Measurements from ENCODE around the gene CDH13. TPM values are rescaled to one million over a fixed set of nuclear protein-coding genes. Genes with fewer than 3 reads are reported as not detected.
A peak's percentile ranks its signal among the peaks of the same experiment; 100 is the strongest.

The CDH13 gene
- total and polyA plus RNA-seq, 2 of the 8 experiments (the other 6 are each of a cell fraction or from before 2014, with no cell fraction given) = 2.3 to 2.4 TPM

DNA sequence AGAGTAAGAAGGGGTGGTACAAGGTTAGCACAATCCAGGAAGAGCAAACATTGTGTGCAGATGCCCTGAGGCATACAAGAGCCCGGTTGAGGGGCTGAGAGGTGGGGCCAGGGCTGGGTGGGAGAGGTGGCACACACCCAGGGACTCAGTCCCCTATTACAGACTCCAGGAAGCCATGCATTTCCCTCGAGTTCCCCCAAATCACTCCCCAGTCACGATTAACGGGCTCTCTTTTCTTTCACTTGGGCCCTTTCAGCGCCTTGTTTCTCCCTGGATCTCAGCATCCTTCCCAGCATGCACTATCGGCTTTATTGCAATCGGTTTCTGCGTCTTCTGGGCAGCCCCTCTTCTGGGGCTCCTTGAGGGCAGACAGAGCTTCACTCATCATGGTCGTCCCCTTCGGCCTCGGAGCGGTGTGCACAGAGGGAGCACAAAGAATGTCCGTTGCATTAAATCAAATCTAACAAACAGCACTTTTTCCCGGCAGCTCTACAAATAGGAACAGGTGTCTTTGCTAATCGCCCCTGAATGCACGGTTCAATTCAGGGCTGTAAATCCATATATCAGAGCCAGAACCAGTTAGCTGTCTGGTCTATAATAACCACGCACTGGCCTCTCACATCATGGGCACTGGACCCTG lies 996.4 kb downstream of the CDH13 start:
- peaks cover 0 to 2% of the 10 kb centered on the region in 2 experiments for H4K20me1 ChIP-seq (replicated peaks in 1 of 2; ENCODE audit: control insufficient read depth in 1 of 2, insufficient read depth in 2 of 2, low read length in 2 of 2)
- H3K36me3 ChIP-seq (ENCODE audit: control insufficient read depth in 2 of 4, insufficient read depth in 4 of 4, low read length in 3 of 4) = no peaks in the 10 kb centered on the region
- no peak overlapping the region for H3K23ac ChIP-seq (ENCODE audit: insufficient read length)
- H4K91ac ChIP-seq (replicated peaks; ENCODE audit: insufficient read length, low read length) = no peak overlapping the region
- no peaks in the 10 kb centered on the region for H3K79me1 ChIP-seq (ENCODE audit: low read depth, low read length)
- H3K4ac ChIP-seq (replicated peaks; ENCODE audit: insufficient read length, low read depth, low read length) = no peak overlapping the region
- H4K5ac ChIP-seq (ENCODE audit: insufficient read length, low read depth, low read length) = no peak overlapping the region
- no peak overlapping the region for H2BK120ac ChIP-seq (replicated peaks; ENCODE audit: low read depth, low read length)
- H2AK5ac ChIP-seq (ENCODE audit: low read depth, low read length) = no peak overlapping the region
- no peak overlapping the region for H3K27ac ChIP-seq (ENCODE audit: low read depth, low read length)
- no peak overlapping the region for H4K8ac ChIP-seq (ENCODE audit: extremely low read depth, insufficient read depth, low read length)
- H2BK5ac ChIP-seq (ENCODE audit: low read depth, low read length) = no peak overlapping the region
- no peak overlapping the region for H3K4me3 ChIP-seq (ENCODE audit: extremely low read depth in 1 of 4, insufficient read depth in 2 of 4, low read depth in 3 of 4, low read length in 4 of 4)
- FAIRE-seq (no peak), DNase-seq (ENCODE audit: low read depth in 1 of 2, low spot score in 2 of 2) (peak in 1 of 2 experiments; percentile 36)
- H3K56ac ChIP-seq (replicated peaks; ENCODE audit: insufficient read length, low read depth, low read length) = no peak overlapping the region
- H3K4me1 ChIP-seq (replicated peaks in 1 of 4; ENCODE audit: control insufficient read depth in 3 of 4, insufficient read depth in 4 of 4, low read length in 3 of 4) = peaks cover 0 to 8% (median 4%) of the 10 kb centered on the region in 4 experiments; a peak in 4 of 7 replicates
- no peak overlapping the region for H3K18ac ChIP-seq (ENCODE audit: extremely low read depth, low read length)
- H2AFZ ChIP-seq (ENCODE audit: low read length) = no peak overlapping the region
- H3K4me2 ChIP-seq (ENCODE audit: insufficient read depth in 1 of 2, low read depth in 2 of 2, low read length in 2 of 2) = no peak overlapping the region
- ChIA-PET CTCF (ENCODE audit: partially characterized antibody) (no interaction called here), POLR2A (ENCODE audit: partially characterized antibody) (interaction anchor here (0.8 to 1.6 kb wide), 2 partner anchors 8 to 17 kb away, joined by 3 read pairs; no protein-coding TSS in a partner anchor)
- H3K9me3 ChIP-seq (ENCODE audit: insufficient read depth in 2 of 2, low read depth in 1 of 2, low read length in 1 of 2) = no peaks in the 10 kb centered on the region
- no peak overlapping the region for H3K14ac ChIP-seq (ENCODE audit: insufficient read length)
- no peak for TF ChIP-seq CREB1 (IDR thresholded peaks at IDR 0.05)
- no peak for TF ChIP-seq SRF (IDR thresholded peaks at IDR 0.05; ENCODE audit: low read depth, low read length)
- TF ChIP-seq SIN3A (conservative IDR thresholded peaks at IDR 0.05 in 1 of 2, IDR thresholded peaks at IDR 0.05 in 1 of 2; ENCODE audit: low read depth in 1 of 2, low read length in 2 of 2) = no peak
- TF ChIP-seq CHD2 (IDR thresholded peaks at IDR 0.05; ENCODE audit: low read length) = no peak
- no peak for TF ChIP-seq JUN (IDR thresholded peaks at IDR 0.05; ENCODE audit: low read depth, low read length)
- TF ChIP-seq RFX5 (IDR thresholded peaks at IDR 0.05; ENCODE audit: borderline replicate concordance, low read depth, low read length) = no peak
- WGBS, 2 experiments (ENCODE audit: extremely low coverage in 1 of 2, insufficient coverage in 1 of 2, insufficient read length in 1 of 2, insufficient replicate concordance in 2 of 2, low coverage in 1 of 2, low lambda C conversion rate in 2 of 2, missing lambda C conversion rate in 1 of 2) = 87% methylated on average over 17 of the region's 17 CpGs; no CpG with 5 or more reads in 1 of the 2 experiments
- no peaks in the 10 kb centered on the region for H3K79me2 ChIP-seq (ENCODE audit: control insufficient read depth in 1 of 2, insufficient read depth in 2 of 2, low read length in 2 of 2)
- H2BK15ac ChIP-seq (ENCODE audit: low read length) = no peak overlapping the region
- H3K23me2 ChIP-seq (ENCODE audit: low read depth, low read length) = no peaks in the 10 kb centered on the region
- H2BK20ac ChIP-seq (ENCODE audit: low read length) = no peak overlapping the region
- no peak overlapping the region for H3K9ac ChIP-seq (replicated peaks in 1 of 4; ENCODE audit: extremely low read depth in 1 of 4, low read depth in 3 of 4, low read length in 3 of 4)
- 0 out of 7 replicates have a peak, but pooled peaks cover 0 to 2% (median 0%) of the 10 kb centered on the region in 4 experiments for H3K27me3 ChIP-seq (replicated peaks in 1 of 4; ENCODE audit: control insufficient read depth in 3 of 4, extremely low read depth in 1 of 4, insufficient read depth in 3 of 4, low read length in 3 of 4)
- no peak overlapping the region for H2BK12ac ChIP-seq (ENCODE audit: low read depth, low read length)
